ENCODE measurements around the gene MRRF.

The MRRF gene, protein sequence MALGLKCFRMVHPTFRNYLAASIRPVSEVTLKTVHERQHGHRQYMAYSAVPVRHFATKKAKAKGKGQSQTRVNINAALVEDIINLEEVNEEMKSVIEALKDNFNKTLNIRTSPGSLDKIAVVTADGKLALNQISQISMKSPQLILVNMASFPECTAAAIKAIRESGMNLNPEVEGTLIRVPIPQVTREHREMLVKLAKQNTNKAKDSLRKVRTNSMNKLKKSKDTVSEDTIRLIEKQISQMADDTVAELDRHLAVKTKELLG

DNA sequence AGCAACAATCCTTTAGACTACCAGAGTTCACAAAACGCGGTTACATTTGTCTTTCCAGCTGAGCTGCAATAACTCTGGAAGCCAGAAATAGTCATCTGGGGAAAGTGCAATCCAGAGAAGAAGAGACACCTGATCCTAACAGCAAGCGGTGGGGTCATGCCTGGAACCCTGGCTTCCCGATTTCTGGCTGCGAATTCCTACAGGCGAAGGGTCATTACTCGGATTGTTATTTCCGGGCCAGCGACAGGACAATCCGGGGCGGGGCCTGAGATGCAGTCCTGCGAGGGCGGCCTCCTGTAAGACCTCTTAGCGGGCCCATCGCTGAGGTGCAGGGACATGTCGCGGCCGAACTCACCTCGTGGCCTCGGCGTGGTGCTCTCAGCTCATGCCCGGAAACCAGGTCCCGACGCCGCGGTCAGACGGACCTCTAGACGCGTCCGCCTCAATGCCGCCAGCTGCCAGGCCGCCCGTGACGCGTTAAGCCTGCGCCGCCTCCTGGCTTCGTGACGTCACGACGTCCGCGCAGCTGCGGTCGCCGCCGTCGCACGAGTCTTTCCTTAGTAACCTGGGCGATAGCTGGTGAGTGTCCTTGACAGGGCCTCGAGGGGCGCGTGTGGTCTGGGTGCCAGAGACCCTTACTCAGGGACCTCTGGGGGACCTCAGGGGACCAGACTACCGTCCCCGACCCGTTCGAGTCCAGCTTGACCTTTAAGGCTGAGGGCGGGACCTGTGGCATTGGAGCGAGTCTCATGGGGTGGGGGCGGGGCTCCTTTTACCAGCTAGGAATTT, at the start of gene MRRF, which contains the start of gene RBM18:
Gene MRRF (plus strand): TSS at position 523 of the 789 bp plus-strand sequence. CDS start 6,010 bp downstream, outside the sequence.
Gene RBM18 (minus strand): TSS at position 481 of the 789 bp plus-strand sequence. CDS start 3,348 bp downstream, outside the sequence.
- peak; percentile 90 for DNase-seq (ENCODE audit: low read depth)

DNA sequence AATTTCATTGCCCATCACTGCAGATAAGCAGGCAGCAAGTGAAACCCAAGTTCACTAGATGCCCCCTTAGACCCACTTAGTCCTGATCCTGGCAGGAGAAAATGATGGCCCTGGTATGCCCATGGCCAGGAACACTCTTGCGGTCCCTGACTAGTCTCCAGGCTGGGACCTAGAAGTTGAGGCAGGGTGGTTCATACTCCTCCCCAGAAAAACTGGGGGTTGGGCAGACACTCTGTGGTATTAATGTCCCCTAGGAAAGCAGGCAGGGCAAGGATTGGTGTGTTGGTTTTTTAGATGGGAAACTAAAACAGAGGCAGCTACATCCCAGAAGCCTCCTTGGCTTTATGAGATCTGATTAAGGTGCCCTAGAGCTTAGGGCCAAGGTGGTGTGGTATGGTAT, 49.0 kb upstream of the MRRF start:
- DNase-seq (ENCODE audit: low read depth): no peak

GRCh38 chr9:122216138-122216797, 48.4 kb upstream of the MRRF start:
- no peak for DNase-seq (ENCODE audit: low read depth)

GRCh38 chr9:122216798-122217418, 47.8 kb upstream of the MRRF start:
- DNase-seq (ENCODE audit: low read depth): no peak

DNA sequence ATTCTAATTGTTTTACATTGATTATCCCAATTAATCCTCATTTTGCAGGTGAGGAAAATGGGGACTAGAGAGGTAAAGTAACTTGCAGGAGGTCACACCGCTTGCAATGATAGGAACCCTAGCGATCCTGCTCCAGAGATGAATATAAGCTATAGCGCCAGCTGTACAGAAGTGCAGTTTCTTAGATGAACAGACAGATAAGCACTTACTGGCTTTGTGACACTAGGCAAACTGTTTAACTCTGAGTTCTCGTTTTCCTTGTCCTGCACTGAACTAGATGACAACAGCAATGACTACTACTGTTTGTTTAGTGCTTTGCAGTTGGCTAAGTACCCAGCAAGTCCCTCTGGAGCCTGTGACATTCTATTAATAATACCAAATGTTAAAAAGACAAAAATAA, 47.0 kb upstream of the MRRF start:
- no peak for DNase-seq (ENCODE audit: low read depth)

DNA sequence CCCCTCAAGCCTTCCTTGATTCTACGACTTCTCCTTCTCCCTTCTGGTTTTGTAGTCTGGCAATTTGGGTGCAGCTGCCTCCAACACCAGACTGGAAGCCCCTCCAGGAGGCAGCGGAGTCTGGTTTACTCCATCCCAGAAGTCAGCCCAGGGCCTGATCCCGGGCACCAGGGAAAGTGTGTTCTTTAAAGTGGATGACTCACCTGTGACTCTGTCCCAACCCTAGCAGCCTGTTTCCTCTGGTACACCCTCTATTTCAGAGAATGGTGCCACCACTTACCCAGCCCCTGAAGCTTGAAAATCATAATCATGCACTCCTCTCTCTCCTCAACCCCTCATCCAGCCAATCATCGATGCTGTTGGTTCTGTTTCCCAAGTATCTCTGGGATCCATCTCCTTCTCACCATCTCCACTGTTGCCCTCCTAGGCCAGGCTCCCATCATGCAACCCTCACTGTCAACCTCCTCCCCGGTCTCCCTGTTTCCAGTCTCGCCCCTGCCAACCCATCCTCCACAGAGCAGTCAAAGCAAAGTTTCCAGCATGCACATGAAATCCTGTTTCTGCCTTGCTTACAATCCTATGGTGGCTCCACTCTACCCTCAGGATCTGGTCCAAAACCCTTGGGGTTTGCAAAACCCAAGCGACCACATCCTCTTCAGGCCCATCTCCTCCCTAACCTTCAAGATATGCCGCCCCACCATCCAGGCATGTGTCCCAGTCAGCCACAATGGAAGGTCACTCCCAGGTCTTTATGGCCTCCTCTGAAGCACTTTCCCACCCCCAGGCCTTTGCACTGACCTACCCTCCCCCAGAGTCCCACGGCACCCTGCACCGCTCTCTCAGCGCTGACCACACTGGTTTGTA, 46.4 kb upstream of the MRRF start:
- no peak for DNase-seq (ENCODE audit: low read depth)

- no peak for DNase-seq (ENCODE audit: low read depth)
Measured at GRCh38 chr9:122218935-122219855, 45.5 kb upstream of the MRRF start.

DNA sequence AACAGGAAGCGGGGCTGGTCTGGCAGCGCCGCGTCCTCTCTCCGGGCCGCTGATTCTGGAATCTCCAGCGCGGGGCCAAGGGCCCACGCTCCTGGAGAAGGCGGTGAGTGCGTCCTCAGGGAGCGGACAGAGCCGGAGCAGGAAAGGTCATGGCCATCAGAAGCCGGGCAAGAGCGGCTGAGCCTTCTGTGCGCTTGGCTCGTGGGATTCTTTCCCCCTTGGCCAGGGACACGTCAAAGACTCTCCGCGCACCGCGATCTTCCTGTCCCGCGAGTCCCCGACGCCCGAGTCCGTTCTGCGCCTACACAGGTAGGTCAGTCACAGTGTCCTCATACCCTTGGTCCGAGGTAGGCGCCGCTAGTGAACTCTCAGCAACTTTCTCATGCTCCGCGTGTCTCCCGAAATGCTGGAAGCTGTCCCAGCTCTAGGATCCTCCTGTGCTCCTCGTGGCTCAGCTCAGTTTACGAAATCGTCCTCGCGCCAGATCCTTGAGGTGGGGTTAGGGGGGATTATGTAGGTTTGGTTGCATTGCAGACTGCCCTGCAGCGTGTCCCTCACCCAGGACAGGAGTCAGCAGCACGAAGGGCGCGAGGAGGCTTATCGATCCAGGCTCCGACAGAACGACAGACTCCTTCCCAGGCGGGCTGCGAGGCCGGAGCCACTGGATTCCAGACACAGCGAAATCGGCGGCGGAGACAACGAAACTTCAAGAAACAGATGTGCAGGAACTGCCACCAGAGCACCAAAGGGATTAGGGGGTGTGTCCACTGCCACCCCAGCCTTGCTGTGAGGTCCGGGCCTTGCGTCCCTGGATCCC, 44.6 kb upstream of the MRRF start:
- no peak for DNase-seq (ENCODE audit: low read depth)

DNA sequence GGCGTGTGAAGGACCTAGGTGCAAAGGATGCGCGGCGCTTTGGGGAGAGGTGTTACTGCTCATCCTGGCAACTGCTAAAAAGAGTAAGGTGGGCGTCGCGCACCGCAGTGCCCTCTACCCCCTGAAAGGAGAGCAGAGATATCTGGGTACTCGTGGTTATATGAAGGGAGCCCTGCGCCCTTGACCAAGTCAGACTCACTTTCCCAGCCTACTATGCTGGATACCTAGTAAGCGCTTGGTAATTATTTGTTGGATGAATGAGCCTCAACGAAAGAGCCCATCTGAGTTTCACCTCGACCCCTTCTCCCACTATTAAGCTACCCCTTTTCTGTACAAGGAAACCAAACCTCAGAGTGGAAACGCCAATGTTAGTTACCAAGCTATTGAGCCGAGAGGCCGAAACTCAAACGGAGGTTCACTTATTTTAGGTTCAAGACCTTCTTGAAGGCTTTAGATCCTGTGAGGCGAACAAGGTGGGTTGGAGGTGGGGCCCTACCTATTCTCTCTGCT, 44.0 kb upstream of the MRRF start:
- DNase-seq (ENCODE audit: low read depth): no peak

DNA sequence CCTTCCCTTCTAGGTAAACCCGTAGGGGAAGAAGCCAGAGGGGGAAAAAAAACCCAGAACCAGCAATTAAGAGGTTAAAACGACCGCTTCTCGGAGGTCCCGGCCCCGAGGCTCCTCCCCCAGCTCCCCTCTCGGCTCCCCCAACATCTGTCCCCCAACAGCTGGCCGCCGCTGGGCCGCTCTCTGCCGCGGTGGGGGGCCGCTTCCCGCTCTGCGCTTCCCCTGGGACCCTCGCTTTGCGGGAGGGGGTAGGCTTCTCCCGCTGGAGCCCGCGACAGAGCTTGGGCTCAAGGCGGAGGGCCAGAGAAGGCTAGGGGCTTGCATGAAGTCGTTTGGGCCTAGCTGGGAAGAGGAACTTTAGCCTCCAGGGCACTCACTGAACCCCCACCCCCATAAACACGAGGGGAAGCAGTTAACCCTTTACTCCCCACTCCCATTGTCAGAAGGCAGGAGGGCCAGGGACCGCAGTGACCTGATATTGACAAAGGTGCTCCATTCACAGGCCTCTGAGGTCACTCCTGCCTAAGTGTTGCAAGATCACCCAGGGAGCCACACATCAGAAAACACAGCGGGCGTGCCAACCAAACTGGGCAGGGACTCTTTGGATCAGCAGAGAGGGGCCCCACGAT, 43.4 kb upstream of the MRRF start:
- DNase-seq (ENCODE audit: low read depth): no peak

DNA sequence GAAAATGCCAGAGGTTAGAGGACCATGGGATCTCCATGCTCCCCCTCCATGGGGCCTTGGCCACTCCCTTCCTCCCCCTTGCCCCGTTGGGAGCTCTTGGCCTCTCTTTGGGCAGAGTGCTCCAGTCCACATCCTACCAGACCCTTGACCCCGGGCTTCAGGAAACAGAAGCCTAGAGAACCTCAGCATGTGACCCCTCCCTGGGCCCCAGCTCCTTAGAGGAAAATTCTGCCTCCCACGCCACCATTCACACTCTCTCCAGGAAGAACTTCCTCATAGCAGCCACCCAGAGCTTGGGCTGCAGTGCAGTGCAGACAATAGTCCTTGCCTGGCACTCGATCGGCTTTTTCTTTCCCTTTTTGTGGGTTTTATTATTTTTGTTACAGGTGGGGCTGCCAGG, 41.9 kb upstream of the MRRF start:
- no peak for DNase-seq (ENCODE audit: low read depth)

GRCh38 chr9:122223435-122223834, 41.2 kb upstream of the MRRF start:
- DNase-seq (ENCODE audit: low read depth): no peak

DNA sequence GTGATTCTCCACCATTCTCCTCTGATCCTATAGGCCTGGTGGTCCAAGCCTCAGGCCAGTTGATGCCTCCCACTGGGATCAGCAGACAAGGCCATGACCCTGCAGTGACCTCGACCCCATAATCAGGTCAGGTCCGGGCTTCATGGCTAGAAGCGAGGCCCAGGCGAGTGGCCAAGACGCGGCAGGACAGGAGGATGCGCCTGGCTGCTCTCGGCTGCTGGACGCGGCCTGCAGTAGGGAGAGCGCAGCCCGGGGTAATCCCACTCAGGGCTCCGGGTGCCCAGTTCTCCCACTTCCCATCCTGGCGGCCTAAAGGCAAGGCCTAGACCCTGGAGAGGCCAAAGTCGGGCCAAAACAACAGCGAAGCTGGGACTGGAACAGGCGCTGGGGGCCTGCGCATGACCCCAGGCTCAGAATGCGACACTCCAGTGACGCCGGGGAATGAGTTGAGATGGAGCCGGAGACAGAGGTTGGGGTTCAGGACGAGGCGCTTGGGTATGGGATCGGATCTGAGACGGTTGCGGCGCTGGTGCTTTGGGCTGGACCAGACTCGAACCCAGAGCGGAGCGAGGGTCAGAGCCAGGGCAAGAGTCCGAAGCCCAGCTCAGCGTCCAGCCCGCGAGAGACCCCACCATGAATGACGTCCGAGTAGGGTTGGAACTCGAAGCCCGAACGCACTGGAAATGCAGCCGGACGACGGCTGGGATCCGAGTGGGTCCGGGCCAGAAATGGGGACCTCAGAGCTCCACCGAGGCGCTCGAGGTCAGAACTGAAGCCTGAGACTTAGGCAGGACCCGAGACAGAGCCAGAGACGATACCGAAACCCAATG, 39.2 kb upstream of the MRRF start:
- DNase-seq (ENCODE audit: low read depth): no peak

GRCh38 chr9:122226142-122226757, 38.4 kb upstream of the MRRF start:
- DNase-seq (ENCODE audit: low read depth): no peak

DNA sequence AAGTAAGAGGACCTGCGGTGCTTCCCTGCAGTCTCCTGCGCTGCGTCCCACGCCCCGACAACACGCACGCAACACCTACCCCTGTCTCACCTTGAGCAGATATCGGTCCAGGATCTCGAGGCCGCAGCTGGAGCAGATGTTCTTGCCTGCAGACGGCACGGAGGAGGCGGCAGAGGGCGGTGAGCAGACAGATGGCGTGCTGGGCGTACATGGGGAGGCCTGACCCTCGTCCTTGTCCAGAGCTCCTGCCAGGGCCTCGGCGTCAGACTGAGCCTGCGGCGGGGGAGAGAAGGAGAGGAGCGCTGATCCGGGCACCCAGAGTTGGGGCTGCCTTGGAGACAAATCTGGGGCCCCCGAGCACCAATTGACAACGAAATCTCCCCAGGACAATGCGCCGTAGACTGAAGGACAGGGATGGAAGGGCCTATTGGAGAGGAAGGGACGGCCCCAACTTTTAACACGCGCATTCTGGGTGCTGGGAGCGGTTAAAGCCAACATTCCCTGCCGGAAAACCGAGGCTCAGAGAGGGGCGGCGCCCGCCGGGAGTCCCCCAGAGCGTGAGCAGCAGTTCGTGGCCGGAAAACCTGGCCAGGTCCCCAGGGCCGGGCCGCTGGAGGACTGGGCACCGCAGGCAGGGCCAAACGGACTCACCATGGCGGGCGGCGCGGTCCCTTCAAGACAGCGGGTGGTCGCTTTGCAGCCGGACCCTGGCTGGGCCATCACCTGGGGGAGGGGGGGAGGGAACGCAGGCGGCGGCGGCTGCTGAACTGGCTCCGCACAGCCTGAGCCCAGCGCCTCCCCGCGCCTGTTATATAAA, 37.7 kb upstream of the MRRF start:
- DNase-seq (ENCODE audit: low read depth): no peak

GRCh38 chr9:122227575-122227900, 37.1 kb upstream of the MRRF start:
- DNase-seq (ENCODE audit: low read depth): no peak

DNA sequence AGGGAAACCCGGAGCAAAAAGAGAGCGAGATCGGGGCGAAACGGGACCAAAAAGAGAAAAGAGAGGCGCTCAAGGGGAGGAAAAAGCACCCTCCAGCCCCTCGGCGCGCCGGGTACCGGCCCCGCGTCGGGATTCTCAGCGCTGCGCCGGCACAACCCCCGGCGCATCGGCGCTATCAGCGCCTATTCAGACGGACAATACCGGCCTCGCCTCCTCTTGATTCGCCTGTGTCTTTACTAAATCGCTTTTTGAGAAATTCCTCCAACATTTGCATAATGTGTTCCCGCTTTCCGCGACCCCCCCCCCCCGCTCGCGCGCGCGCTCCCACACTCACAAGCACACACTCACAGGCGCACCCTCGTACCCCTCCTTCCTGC, 36.5 kb upstream of the MRRF start:
- no peak for DNase-seq (ENCODE audit: low read depth)
